Gastroesophageal sphincter (tissue), 4 donors: ENCODE results near the gene LPCAT1. TPM values are rescaled to one million over a fixed set of nuclear protein-coding genes. Genes with fewer than 3 reads are reported as not detected.

Experiments
- ATAC-seq: fragments of 150-250 bp; one replicate; pipeline ENCODE4 v1.9.1; 2016; ENCODE audit warnings: mild to moderate bottlenecking, moderate library complexity
- H3K27ac ChIP-seq, 4 donors: fragments of 200-600 bp; sonication (generic) in 3 of 4; 1 replicate in 3 of 4; 2 replicates in 1 of 4; pipeline ENCODE4 v1.5.1; 2016 to 2019
- H3K27me3 ChIP-seq: fragments of 200-600 bp; sonication (generic); one replicate; pipeline ENCODE4 v1.5.1; 2019
- H3K36me3 ChIP-seq, 2 donors: fragments of 200-600 bp; sonication (generic); one replicate each; pipeline ENCODE4 v1.5.1; 2019; ENCODE audit warnings: control low read depth in 1 of 2
- H3K4me1 ChIP-seq, 3 donors: fragments of 200-600 bp; sonication (generic); 1 replicate in 2 of 3; 2 replicates in 1 of 3; pipeline ENCODE4 v1.5.1; 2016 to 2019; ENCODE audit warnings: control low read depth in 2 of 3
- H3K4me3 ChIP-seq, 2 donors: fragments of 200-600 bp; sonication (generic); one replicate each; pipeline ENCODE4 v1.5.1; 2019; ENCODE audit warnings: mild to moderate bottlenecking in 1 of 2, moderate library complexity in 1 of 2
- H3K9me3 ChIP-seq, 3 donors: fragments of 200-600 bp; sonication (generic); one replicate each; pipeline ENCODE4 v1.5.1; 2017 to 2019; ENCODE audit warnings: control low read depth in 2 of 3
- CTCF ChIP-seq, 4 experiments: fragments of 200-600 bp in 2 of 4; fragments of 450-650 bp in 2 of 4; sonication (generic) in 1 of 4; IDR thresholded peaks; one replicate each; pipeline ENCODE4 v1.5.1; 2017 to 2019; ENCODE audit warnings: antibody characterized with exemption in 4 of 4, mild to moderate bottlenecking in 2 of 4, moderate library complexity in 2 of 4
- EP300 ChIP-seq: sonication (generic); formaldehyde crosslinking; IDR thresholded peaks from one replicate; pipeline ENCODE4 v1.6.1; 2017; ENCODE audit warnings: antibody characterized with exemption, mild to moderate bottlenecking
- POLR2A ChIP-seq, 2 donors: fragments of 450-650 bp; IDR thresholded peaks; one replicate each; pipeline ENCODE4 v1.6.1; 2017; ENCODE audit warnings: antibody characterized with exemption in 2 of 2, mild to moderate bottlenecking in 2 of 2, moderate library complexity in 1 of 2
- POLR2AphosphoS5 ChIP-seq: sonication (generic); formaldehyde crosslinking; IDR thresholded peaks from one replicate; pipeline ENCODE4 v1.6.1; 2017; ENCODE audit warnings: antibody characterized with exemption
- WGBS, 2 donors: methylation state at CpG; one replicate each; pipeline ENCODE4 v1.1.5; 2018; ENCODE audit warnings: low coverage in 1 of 2; 5-methylcytosine and 5-hydroxymethylcytosine counted together
- total RNA-seq, 4 donors: library from RNA; depleted of rRNA; stranded (reverse); fragments of >200 nt; gene quantifications; one replicate each; pipeline ENCODE4 v1.1.0, GENCODE V29; 2016

LPCAT1 gene
- total RNA-seq, 4 donors from 2014 or later, result 20.3 to 52.6 (median 31.8) TPM

- Histone ChIP-seq H3K4me3 (peak overlapping the region in 1 of 2 donors; percentile 29), H3K27ac (peak overlapping the region in 1 of 4 donors; percentile 0), H3K9me3 (no peaks in the 10 kb centered on the region), H3K4me1 (peaks cover 0 to 8% (median 0%) of the 10 kb centered on the region in 3 donors), H3K36me3 (no peaks in the 10 kb centered on the region), H3K27me3 (no peaks in the 10 kb centered on the region)
- TF ChIP-seq POLR2A (IDR thresholded peaks at IDR 0.05) (no peak), EP300 (no peak), CTCF (IDR thresholded peaks at IDR 0.05) (no peak), POLR2AphosphoS5 (no peak)
- ATAC-seq, result peak; percentile 50
- 77 to 86% methylated on average over 1 to 8 of the region's 8 CpGs for WGBS, 2 donors
Observed at GRCh38 chr5:1536322-1536845, 12.6 kb upstream of the LPCAT1 start.

GRCh38 chr5:1535646-1536045 is 11.9 kb upstream of the LPCAT1 start:
- Histone ChIP-seq H3K4me3 (no peak overlapping the region), H3K36me3 (no peaks in the 10 kb centered on the region), H3K27ac (no peak overlapping the region), H3K9me3 (no peaks in the 10 kb centered on the region), H3K4me1 (peaks cover 0 to 6% (median 0%) of the 10 kb centered on the region in 3 donors), H3K27me3 (no peaks in the 10 kb centered on the region)
- ATAC-seq, result no peak
- TF ChIP-seq POLR2AphosphoS5 (no peak), CTCF (IDR thresholded peaks at IDR 0.05) (no peak), POLR2A (IDR thresholded peaks at IDR 0.05) (no peak), EP300 (no peak)
- 68 to 89% methylated on average over 3 of the region's 3 CpGs for WGBS, 2 donors

- ATAC-seq, result no peak
- 72 to 80% methylated on average over 1 of the region's 1 CpG for WGBS, 2 donors
- Histone ChIP-seq H3K9me3 (no peaks in the 10 kb centered on the region), H3K27me3 (no peaks in the 10 kb centered on the region), H3K27ac (no peak overlapping the region), H3K4me3 (no peak overlapping the region), H3K36me3 (no peaks in the 10 kb centered on the region), H3K4me1 (peaks cover 0 to 6% (median 0%) of the 10 kb centered on the region in 3 donors)
- TF ChIP-seq EP300, result no peak
- no peak for TF ChIP-seq POLR2A (IDR thresholded peaks at IDR 0.05)
- TF ChIP-seq CTCF (IDR thresholded peaks at IDR 0.05), result no peak
- TF ChIP-seq POLR2AphosphoS5, result no peak
Observed at GRCh38 chr5:1532384-1532783, 8.6 kb upstream of the LPCAT1 start.

GRCh38 chr5:1529498-1529897 is 5.7 kb upstream of the LPCAT1 start:
- H3K27ac ChIP-seq, result no peak overlapping the region
- no peaks in the 10 kb centered on the region for H3K36me3 ChIP-seq
- H3K4me1 ChIP-seq, result peaks cover 0 to 4% (median under 1%) of the 10 kb centered on the region in 3 donors
- ATAC-seq, result no peak
- TF ChIP-seq CTCF (IDR thresholded peaks at IDR 0.05) (no peak), POLR2A (IDR thresholded peaks at IDR 0.05) (no peak), EP300 (no peak), POLR2AphosphoS5 (no peak)
- WGBS, 2 donors, result 88 to 92% methylated on average over 3 of the region's 3 CpGs
- no peaks in the 10 kb centered on the region for H3K27me3 ChIP-seq
- no peak overlapping the region for H3K4me3 ChIP-seq
- H3K9me3 ChIP-seq, result no peaks in the 10 kb centered on the region

- no peak for ATAC-seq
- TF ChIP-seq CTCF (IDR thresholded peaks at IDR 0.05) (no peak), POLR2AphosphoS5 (no peak), POLR2A (IDR thresholded peaks at IDR 0.05) (no peak), EP300 (no peak)
Observed at GRCh38 chr5:1527533-1528205, 3.9 kb upstream of the LPCAT1 start.

More at GRCh38 chr5:1527533-1528205, 3.9 kb upstream of the LPCAT1 start:
- Histone ChIP-seq H3K9me3 (no peaks in the 10 kb centered on the region), H3K4me1 (peaks cover 0 to 13% (median 7%) of the 10 kb centered on the region in 3 donors), H3K4me3 (no peak overlapping the region), H3K36me3 (no peaks in the 10 kb centered on the region), H3K27me3 (no peaks in the 10 kb centered on the region), H3K27ac (no peak overlapping the region)
- WGBS, 2 donors, result 70 to 81% methylated on average over 8 to 12 of the region's 12 CpGs
